GM18520 (cell line): ENCODE results near the gene PLS3.

Experiments used
- ATAC-seq: cut with Tn5 transposase; IDR thresholded peaks from one replicate; pipeline ENCODE4 v1.9.1; 2021; ENCODE audit not compliant: unreplicated experiment

PLS3 gene

DNA sequence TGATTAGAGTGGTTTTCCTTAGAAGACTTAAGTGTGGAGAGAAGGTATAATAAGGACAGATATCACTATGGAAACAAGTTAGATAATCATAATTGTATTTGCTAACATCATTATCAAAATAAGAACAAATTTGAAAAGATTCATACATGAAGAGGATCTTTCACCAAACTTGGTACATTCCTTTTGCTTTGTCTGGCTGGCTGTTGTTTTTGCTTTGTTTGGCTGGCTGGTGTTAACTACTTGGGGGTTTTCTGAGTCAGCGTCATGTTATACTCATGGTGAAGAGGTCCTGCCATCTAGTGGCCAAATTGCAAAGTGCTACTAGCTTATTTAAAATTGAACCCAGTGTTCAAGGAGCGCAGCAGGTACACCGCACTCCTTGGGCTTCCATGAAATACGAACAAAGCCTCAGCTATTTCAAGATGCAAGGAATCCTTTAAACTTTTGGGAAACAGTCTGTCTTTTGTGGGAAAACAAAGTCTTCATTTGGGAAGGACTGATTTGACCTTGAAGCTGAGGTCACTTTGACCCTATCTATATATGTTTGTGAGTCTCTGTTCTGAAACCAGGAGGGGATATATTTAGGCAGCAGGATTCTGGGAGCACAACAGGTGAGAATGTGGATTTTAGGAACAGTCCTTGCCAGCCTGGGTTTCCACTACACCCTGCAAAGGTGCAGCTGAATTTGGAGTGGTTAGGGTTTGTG is 129.7 kb downstream of the PLS3 start:
- ATAC-seq, result peak; percentile 93

- no peak for ATAC-seq
Observed at GRCh38 chrX:115693476-115693875, 132.5 kb downstream of the PLS3 start.

DNA sequence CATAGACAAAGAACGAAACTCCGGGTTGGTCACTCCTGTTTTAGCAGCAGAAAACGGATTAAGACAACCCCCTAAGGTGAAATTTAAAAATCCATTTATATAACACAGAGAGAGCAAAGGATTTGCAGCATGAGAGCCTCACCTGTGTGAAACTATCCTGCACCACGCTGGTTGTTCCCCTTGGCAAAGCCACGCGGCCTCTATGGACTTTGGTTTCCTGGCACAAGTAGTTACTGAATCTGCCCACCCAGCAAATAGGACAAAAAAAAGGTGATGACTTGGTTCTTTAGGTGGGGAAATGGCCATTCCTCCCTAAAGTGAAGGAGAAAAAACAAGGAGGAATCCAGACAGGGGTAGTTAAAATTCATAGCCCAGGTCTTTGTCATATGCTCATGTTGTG is 133.1 kb downstream of the PLS3 start:
- no peak for ATAC-seq

DNA sequence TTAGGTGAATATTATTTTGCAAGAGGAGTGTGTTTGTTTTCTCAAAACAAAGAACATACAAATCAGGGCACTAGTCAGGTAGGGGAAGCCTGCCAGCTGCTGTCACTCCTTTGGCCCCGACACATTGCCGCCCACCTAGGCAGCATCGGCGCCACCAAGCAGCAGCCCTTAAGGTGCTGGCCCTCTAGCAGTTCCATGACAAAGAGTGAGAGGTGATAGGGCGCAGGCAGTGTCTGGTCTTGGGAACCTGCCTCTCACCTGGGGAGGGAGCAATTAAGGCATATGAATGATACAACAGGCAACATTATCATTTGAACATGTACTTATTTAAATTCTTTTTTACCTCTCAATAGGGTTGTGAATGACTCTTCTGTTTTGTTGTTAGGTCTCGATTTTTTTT is 135.1 kb downstream of the PLS3 start:
- no peak for ATAC-seq

DNA sequence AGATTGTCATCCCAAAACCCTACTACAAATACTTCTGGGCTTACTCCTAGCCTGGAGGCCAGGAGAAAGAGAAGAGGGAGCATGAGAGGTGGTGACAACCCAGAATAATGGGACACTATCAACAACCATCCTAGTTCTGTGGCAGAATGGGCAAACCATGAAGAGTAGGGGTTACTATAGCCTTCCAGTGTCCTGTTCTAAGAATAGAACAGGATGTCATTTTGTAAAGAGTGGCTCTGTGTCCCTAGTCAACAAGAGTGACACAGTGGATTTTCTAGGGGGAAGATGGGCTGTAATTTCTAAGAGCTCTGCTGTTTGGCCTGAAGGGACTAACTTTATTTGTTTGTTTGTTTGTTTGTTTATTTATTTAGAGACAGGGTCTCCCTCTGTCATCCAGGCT is 136.0 kb downstream of the PLS3 start:
- no peak for ATAC-seq

GRCh38 chrX:115697806-115698205 is 136.8 kb downstream of the PLS3 start:
- no peak for ATAC-seq
